AG10803 (cell line): ENCODE data around the gene MARCKSL1.
A peak's percentile ranks its signal among the peaks of the same experiment; 100 is the strongest.

Experiments
- DNase-seq: peaks from one replicate; pipeline ENCODE4 v3.0.0; 2010; ENCODE audit warnings: low read depth
- H3K4me3 ChIP-seq: 2 replicates; pipeline ENCODE4 v1.5.1; 2011; ENCODE audit warnings: mild to moderate bottlenecking, low read length, control low read depth
- CTCF ChIP-seq: conservative IDR thresholded peaks from 2 replicates; pipeline ENCODE4 v1.5.1; 2011; ENCODE audit warnings: mild to moderate bottlenecking, low read length, control low read depth, inconsistent platforms

MARCKSL1 gene

GRCh38 chr1:32367912-32368635 is 32.0 kb upstream of the MARCKSL1 start:
- DNase-seq = no peak
- no peak overlapping the region for H3K4me3 ChIP-seq
- TF ChIP-seq CTCF = no peak

- H3K4me3 ChIP-seq = no peak overlapping the region
- TF ChIP-seq CTCF = no peak
- DNase-seq = no peak
These were observed 29.4 kb upstream of the MARCKSL1 start for GRCh38 chr1:32365445-32365844.

- no peak for DNase-seq
- no peak overlapping the region for H3K4me3 ChIP-seq
- no peak for TF ChIP-seq CTCF
These were observed 28.8 kb upstream of the MARCKSL1 start for GRCh38 chr1:32364836-32365235.

GRCh38 chr1:32363713-32364112 is 27.7 kb upstream of the MARCKSL1 start:
- H3K4me3 ChIP-seq = no peak overlapping the region
- DNase-seq = no peak
- TF ChIP-seq CTCF = no peak

- DNase-seq = no peak
- no peak for TF ChIP-seq CTCF
- H3K4me3 ChIP-seq = peak within 1 kb of the TSS; percentile 35
These were observed 26.7 kb upstream of the MARCKSL1 start, which contains the start of the genes FAM229A and TSSK3 for GRCh38 chr1:32362474-32363313. TSS of gene FAM229A (minus strand) at chr1:32362485. CDS start at chr1:32362091, 394 bp downstream. TSS of gene TSSK3 (plus strand) at chr1:32362539. CDS start at chr1:32362702, 163 bp downstream.

- TF ChIP-seq CTCF = peak; percentile 18
- H3K4me3 ChIP-seq = peak overlapping the region; percentile 35
- no peak for DNase-seq
These were observed 25.8 kb upstream of the MARCKSL1 start for GRCh38 chr1:32361674-32362473.
